GM10266 (cell line): ENCODE data around the gene SEC23IP.

Experiments
- DNase-seq: peaks from one replicate; pipeline ENCODE4 v3.0.0; 2012; ENCODE audit errors: extremely low spot score
- CTCF ChIP-seq: IDR thresholded peaks from 2 replicates; pipeline ENCODE4 v1.5.1; 2012; ENCODE audit warnings: mild to moderate bottlenecking, low read depth; ENCODE audit not compliant: control insufficient read depth, insufficient read depth; ENCODE audit errors: missing control alignments

SEC23IP gene

GRCh38 chr10:119981826-119982225, 89.3 kb downstream of the SEC23IP start:
- DNase-seq = no peak
- no peak for TF ChIP-seq CTCF

- no peak for TF ChIP-seq CTCF
- DNase-seq = no peak
These were observed 95.8 kb downstream of the SEC23IP start for GRCh38 chr10:119988333-119988732.

GRCh38 chr10:119989966-119990365, 97.4 kb downstream of the SEC23IP start:
- DNase-seq = no peak
- no peak for TF ChIP-seq CTCF

GRCh38 chr10:119991066-119991465, 98.5 kb downstream of the SEC23IP start:
- no peak for DNase-seq
- TF ChIP-seq CTCF = no peak

- TF ChIP-seq CTCF = no peak
- no peak for DNase-seq
These were observed 99.3 kb downstream of the SEC23IP start for GRCh38 chr10:119991816-119992215.
